Measurements from ENCODE around the gene COLEC12. TPM values are rescaled to one million over a fixed set of nuclear protein-coding genes. Genes with fewer than 3 reads are reported as not detected.

The COLEC12 gene
- polyA plus RNA-seq, 3 donors: 0.21 to 0.47 (median 0.35) TPM

GRCh38 chr18:532632-533031 lies 32.1 kb upstream of the COLEC12 start:
- no peaks in the 10 kb centered on the region for H3K4me1 ChIP-seq (ENCODE audit: control insufficient read depth in 1 of 2, insufficient read depth in 2 of 2, low read length in 2 of 2)
- H3K27me3 ChIP-seq (ENCODE audit: control insufficient read depth in 2 of 2, insufficient read depth in 2 of 2, low read length in 2 of 2): no peaks in the 10 kb centered on the region
- no peaks in the 10 kb centered on the region for H3K36me3 ChIP-seq (replicated peaks in 1 of 2; ENCODE audit: control insufficient read depth in 1 of 2, insufficient read depth in 2 of 2, low read length in 2 of 2)
- no peak for DNase-seq
- no peaks in the 10 kb centered on the region for H3K79me2 ChIP-seq (ENCODE audit: insufficient read depth, low read length)
- no peaks in the 10 kb centered on the region for H4K20me1 ChIP-seq (ENCODE audit: insufficient read depth, low read length)
- Mint-ChIP-seq H3K27ac (no peak overlapping the region), H3K36me3 (no peaks in the 10 kb centered on the region), H3K9me3 (peaks cover 0 to 8% (median 4%) of the 10 kb centered on the region in 7 donors), H3K4me1 (peaks cover 5% of the 10 kb centered on the region), H3K4me3 (no peak overlapping the region), H3K27me3 (ENCODE audit: low read depth in 3 of 3) (peaks cover 2 to 7% (median 2%) of the 10 kb centered on the region in 3 donors)
- H3K4me3 ChIP-seq (replicated peaks in 1 of 3; ENCODE audit: low read depth in 2 of 3, low read length in 3 of 3): no peak overlapping the region
- no peak overlapping the region for H3K9ac ChIP-seq (ENCODE audit: insufficient read depth, low read length, poor library complexity, severe bottlenecking)
- H3K4me2 ChIP-seq (replicated peaks; ENCODE audit: extremely low read depth, low read length, poor library complexity, severe bottlenecking): no peak overlapping the region
- H3K27ac ChIP-seq (ENCODE audit: low read depth in 1 of 2, low read length in 2 of 2): no peak overlapping the region
- no peak overlapping the region for H2AFZ ChIP-seq (ENCODE audit: insufficient read depth, low read depth, low read length, poor library complexity, severe bottlenecking)
- TF ChIP-seq CTCF (IDR thresholded peaks at IDR 0.05): no peak
- intact Hi-C loops (cut with micrococcal nuclease): no loop called here
- no peaks in the 10 kb centered on the region for H3K9me3 ChIP-seq (replicated peaks in 1 of 2; ENCODE audit: control insufficient read depth in 1 of 2, insufficient read depth in 1 of 2, low read length in 2 of 2)

- no peak overlapping the region for H3K9ac ChIP-seq (ENCODE audit: insufficient read depth, low read length, poor library complexity, severe bottlenecking)
- DNase-seq: no peak
- H3K4me1 ChIP-seq (ENCODE audit: control insufficient read depth in 1 of 2, insufficient read depth in 2 of 2, low read length in 2 of 2): no peaks in the 10 kb centered on the region
- H3K36me3 ChIP-seq (replicated peaks in 1 of 2; ENCODE audit: control insufficient read depth in 1 of 2, insufficient read depth in 2 of 2, low read length in 2 of 2): no peaks in the 10 kb centered on the region
- no peak for TF ChIP-seq CTCF (IDR thresholded peaks at IDR 0.05)
- no peaks in the 10 kb centered on the region for H3K79me2 ChIP-seq (ENCODE audit: insufficient read depth, low read length)
- no peaks in the 10 kb centered on the region for H4K20me1 ChIP-seq (ENCODE audit: insufficient read depth, low read length)
- no peak overlapping the region for H3K4me3 ChIP-seq (replicated peaks in 1 of 3; ENCODE audit: low read depth in 2 of 3, low read length in 3 of 3)
- intact Hi-C loops (cut with micrococcal nuclease): no loop called here
- H3K36me3 Mint-ChIP-seq: no peaks in the 10 kb centered on the region
- H3K27me3 ChIP-seq (ENCODE audit: control insufficient read depth in 2 of 2, insufficient read depth in 2 of 2, low read length in 2 of 2): no peaks in the 10 kb centered on the region
- H3K27ac Mint-ChIP-seq: no peak overlapping the region
- no peak overlapping the region for H2AFZ ChIP-seq (ENCODE audit: insufficient read depth, low read depth, low read length, poor library complexity, severe bottlenecking)
- peaks cover 5% of the 10 kb centered on the region for H3K4me1 Mint-ChIP-seq
- WGBS (ENCODE audit: insufficient coverage): 78% methylated on average over 3 of the region's 4 CpGs
- peaks cover 0 to 7% (median 2%) of the 10 kb centered on the region in 3 donors for H3K27me3 Mint-ChIP-seq (ENCODE audit: low read depth in 3 of 3)
- peaks cover 0 to 6% (median 3%) of the 10 kb centered on the region in 7 donors for H3K9me3 Mint-ChIP-seq
- no peak overlapping the region for H3K27ac ChIP-seq (ENCODE audit: low read depth in 1 of 2, low read length in 2 of 2)
- H3K4me3 Mint-ChIP-seq: no peak overlapping the region
- no peak overlapping the region for H3K4me2 ChIP-seq (replicated peaks; ENCODE audit: extremely low read depth, low read length, poor library complexity, severe bottlenecking)
- H3K9me3 ChIP-seq (replicated peaks in 1 of 2; ENCODE audit: control insufficient read depth in 1 of 2, insufficient read depth in 1 of 2, low read length in 2 of 2): no peaks in the 10 kb centered on the region
These were observed 31.5 kb upstream of the COLEC12 start for GRCh38 chr18:532018-532417.

Data from CD14-positive monocyte (primary cell).